Hindlimb muscle (tissue), 1 donor: Measurements from ENCODE around the gene GRK5. TPM values are rescaled to one million over a fixed set of nuclear protein-coding genes. Genes with fewer than 3 reads are reported as not detected.

Source experiments
- DNase-seq: peaks from one replicate; pipeline ENCODE4 v3.0.0-alpha.2; 2013
- polyA plus RNA-seq: library from polyadenylated mRNA; unstranded; fragments of 120-200 nt; gene quantifications from one replicate; pipeline ENCODE4 v1.2.1, GENCODE V29; 2013; ENCODE audit not compliant: insufficient read length

GRK5 gene
- polyA plus RNA-seq, 1 donor = 19.1 TPM

GRCh38 chr10:119198438-119198837, 8.9 kb upstream of the GRK5 start:
- no peak for DNase-seq

- DNase-seq = peak; percentile 78
Measured at GRCh38 chr10:119199231-119199992, 8.0 kb upstream of the GRK5 start.

- no peak for DNase-seq
Measured at GRCh38 chr10:119201233-119201632, 6.1 kb upstream of the GRK5 start.

GRCh38 chr10:119203006-119203405, 4.4 kb upstream of the GRK5 start:
- no peak for DNase-seq

GRCh38 chr10:119205894-119206602, 1.3 kb upstream of the GRK5 start:
- no peak for DNase-seq

GRCh38 chr10:119206603-119207365, 587 bp upstream of the GRK5 start:
- peak; percentile 87 for DNase-seq

GRCh38 chr10:119207713-119208552, 562 bp downstream of the GRK5 start:
- DNase-seq = peak; percentile 73

GRCh38 chr10:119208553-119208940, 1.2 kb downstream of the GRK5 start:
- DNase-seq = no peak

GRCh38 chr10:119209035-119209735, 1.8 kb downstream of the GRK5 start:
- peak; percentile 65 for DNase-seq

- DNase-seq = no peak
Measured at GRCh38 chr10:119209736-119210355, 2.5 kb downstream of the GRK5 start.

GRCh38 chr10:119210633-119211032, 3.3 kb downstream of the GRK5 start:
- no peak for DNase-seq

GRCh38 chr10:119211176-119211575, 3.8 kb downstream of the GRK5 start:
- DNase-seq = no peak

GRCh38 chr10:119211625-119212441, 4.5 kb downstream of the GRK5 start:
- no peak for DNase-seq

GRCh38 chr10:119215371-119215770, 8.0 kb downstream of the GRK5 start:
- no peak for DNase-seq

GRCh38 chr10:119216127-119216526, 8.8 kb downstream of the GRK5 start:
- no peak for DNase-seq

GRCh38 chr10:119217401-119217800, 10.0 kb downstream of the GRK5 start:
- DNase-seq = no peak

- no peak for DNase-seq
Measured at GRCh38 chr10:119217991-119218490, 10.7 kb downstream of the GRK5 start.

- DNase-seq = no peak
Measured at GRCh38 chr10:119219871-119220270, 12.5 kb downstream of the GRK5 start.

GRCh38 chr10:119221201-119221600, 13.8 kb downstream of the GRK5 start:
- DNase-seq = peak; percentile 63

GRCh38 chr10:119221666-119222065, 14.3 kb downstream of the GRK5 start:
- DNase-seq = no peak
